Endometrial microvascular endothelial cells (primary cell): ENCODE results near the gene GLIPR1L2. TPM values are rescaled to one million over a fixed set of nuclear protein-coding genes. Genes with fewer than 3 reads are reported as not detected.
"Not testable (repeated sequence)": the region's sequence is repeated elsewhere in the genome, so short reads cannot be mapped to it uniquely, and the experiment has no call there.

Source experiments
- in situ Hi-C: cut with HindIII; loops from 2 replicates; pipeline ENCODE4 v1.10.0; 2017; ENCODE audit warnings: low sequenced_read_pairs, low pct_unique_long_range_greater_than_20kb; ENCODE audit errors: inconsistent ontology term
- total RNA-seq: library from RNA; depleted of rRNA; stranded (reverse); fragments of >200 nt; gene quantifications from one replicate; pipeline ENCODE4 v1.2.3, GENCODE V29; 2015; ENCODE audit errors: inconsistent ontology term

GLIPR1L2 gene
- not detected for total RNA-seq

DNA sequence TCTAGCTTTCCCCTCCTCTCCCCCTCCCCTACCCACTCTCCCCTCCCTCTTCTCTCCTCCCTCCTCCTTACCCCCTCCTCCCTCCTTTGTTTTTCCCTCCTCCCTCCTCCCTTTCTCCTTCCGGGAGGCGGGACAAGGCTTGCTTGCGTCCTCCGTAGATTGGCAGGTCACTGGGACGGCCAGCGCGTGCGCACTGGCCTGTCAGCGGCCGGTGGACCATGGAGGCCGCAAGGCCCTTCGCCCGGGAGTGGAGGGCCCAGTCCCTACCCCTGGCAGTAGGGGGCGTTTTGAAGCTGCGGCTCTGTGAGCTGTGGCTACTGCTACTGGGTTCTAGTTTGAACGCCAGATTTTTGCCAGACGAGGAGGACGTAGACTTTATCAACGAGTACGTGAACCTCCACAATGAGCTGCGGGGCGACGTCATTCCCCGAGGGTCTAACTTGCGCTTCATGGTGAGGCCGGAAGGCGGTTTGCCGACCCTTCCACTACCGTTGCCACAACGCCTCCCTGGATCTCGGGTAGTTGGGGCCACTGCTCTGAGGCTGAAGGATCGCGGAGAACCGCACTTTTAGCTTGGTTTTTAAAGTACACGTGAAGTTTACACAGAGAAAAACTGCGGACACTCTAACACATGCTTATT, at the start of gene GLIPR1L2:
Gene GLIPR1L2 (plus strand): TSS at position 191 of the 640 bp plus-strand sequence. CDS start 28 bp downstream, at position 219.
- in situ Hi-C loops = no loop called here

DNA sequence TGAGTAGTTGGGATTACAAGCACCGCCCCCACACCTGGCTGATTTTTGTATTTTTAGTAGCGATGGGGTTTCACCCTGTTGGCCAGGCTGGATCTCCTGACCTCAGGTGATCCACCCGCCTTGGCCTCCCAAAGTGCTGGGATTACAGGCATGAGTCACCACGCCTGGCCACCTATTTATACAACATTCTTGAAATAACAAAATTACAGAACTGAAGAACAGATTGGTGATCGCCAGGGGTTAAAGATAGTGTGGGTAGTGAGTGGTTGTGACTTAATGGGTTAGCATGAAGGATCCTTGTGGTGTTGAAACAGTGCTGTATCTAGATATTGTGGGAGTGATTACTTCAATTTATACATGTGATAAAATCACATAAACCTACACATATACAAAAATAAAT, 49.0 kb upstream of the GLIPR1L2 start:
- in situ Hi-C loops = no loop called here

DNA sequence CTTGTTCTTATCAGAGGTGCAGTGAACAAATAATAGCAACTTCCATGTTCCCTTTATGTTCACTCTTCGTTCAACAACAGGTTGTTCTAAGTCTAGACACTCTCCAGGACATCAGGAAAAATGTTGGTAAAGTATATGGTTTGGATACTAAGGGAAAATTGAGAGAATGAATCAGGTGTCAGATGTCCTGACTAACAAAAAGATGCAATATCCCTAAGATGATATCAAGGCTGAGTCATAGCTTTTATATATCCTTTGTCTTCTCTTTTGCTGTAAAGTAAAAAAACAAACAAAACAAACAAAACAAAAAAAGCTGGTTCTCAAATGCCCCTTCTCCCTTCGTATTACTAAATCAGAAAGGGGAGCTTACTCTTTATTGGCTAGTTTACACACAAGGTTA, 45.4 kb upstream of the GLIPR1L2 start:
- in situ Hi-C loops = no loop called here

DNA sequence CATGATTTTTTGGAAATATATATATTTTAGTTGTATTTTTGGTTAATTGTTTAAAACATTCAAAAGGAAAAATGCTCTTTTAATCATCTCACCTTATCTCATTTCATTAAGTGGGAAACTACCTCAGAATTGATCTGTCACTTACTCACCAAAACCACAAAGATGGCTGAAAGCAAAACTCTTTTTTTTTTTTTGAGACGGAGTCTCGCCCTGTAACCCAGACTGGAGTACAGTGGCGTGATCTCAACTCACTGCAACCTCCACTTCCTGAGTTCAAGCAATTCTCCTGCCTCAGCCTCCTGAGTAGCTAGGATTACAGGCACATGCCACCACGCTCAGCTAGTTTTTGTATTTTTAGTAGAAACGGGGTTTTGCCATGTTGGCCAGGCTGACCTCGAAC, 44.7 kb upstream of the GLIPR1L2 start:
- in situ Hi-C loops = not testable (repeated sequence)

DNA sequence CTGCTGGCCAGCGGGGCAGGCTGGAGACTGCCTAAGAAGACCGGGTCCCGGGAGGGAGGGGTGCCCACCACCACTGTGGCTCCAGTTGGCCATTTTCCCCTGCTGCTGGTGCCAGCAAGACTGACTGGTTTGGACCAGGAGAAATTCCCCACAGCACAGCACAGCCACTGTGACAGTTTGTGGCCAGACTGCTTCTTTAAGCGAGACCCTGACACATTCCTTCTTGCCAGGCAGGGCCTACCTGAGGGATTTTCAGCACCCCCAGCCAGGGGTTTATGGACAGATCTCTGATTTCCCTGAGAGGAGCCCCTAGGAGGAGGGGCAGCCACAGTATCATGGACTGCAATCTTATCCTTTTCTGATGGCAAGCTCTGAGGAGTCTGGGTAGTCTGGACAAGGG, 40.9 kb upstream of the GLIPR1L2 start:
- in situ Hi-C loops = no loop called here

DNA sequence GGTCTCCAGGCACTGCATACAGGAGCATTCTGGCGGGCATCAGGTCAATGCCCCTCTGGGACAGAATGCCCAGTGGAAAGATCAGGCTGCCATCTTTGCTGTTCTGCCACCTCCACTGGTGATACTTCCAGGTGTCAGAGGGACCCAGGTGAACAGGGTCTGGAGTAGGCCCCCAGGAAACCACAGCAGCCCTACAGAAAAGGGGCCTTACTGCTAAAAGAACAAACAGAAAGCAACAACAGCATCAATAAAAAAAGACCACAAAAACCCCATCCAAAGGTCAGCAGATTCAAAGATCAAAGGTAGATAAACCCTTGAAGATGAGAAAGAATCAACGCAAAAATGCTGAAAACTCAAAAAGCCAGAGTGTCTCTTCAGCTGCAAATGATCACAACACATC, 40.5 kb upstream of the GLIPR1L2 start:
- in situ Hi-C loops = no loop called here

DNA sequence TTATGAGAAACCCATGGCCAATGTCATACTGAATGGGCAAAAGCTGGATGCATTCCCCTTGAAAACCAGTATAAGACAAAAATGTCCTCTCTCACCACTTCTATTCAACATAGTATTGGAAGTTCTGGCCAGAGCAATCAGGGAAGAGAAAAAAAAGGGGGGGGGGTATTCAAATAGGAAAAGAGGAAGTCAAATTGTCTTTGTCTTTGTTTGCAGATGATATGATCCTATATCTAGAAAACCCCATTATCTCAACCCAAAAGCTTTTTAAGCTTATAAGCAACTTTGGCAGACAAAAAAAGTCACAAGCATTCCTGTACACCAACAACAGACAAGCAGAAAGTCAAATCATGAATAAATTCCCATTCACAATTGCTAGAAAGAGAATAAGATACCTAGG, 36.9 kb upstream of the GLIPR1L2 start:
- in situ Hi-C loops = no loop called here

DNA sequence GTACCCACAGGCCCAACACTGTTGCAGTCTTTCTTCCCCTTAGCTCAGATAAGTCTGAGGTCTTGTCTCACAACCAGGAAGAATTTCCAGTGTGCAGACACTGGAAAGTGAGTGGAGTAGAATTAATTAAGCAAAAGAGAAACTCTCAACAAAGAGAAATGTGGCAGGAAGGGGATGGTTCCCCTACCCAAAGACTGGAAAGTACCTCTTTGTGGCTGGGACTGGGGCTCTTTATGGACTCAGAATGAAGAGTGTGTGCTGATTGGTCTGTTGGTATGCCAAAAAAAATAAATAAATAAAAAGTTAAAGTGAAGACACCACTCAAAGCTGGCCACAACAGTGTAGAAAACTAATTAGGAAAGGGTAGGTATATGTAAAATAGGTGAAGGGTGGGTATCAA, 30.0 kb upstream of the GLIPR1L2 start:
- in situ Hi-C loops = no loop called here

DNA sequence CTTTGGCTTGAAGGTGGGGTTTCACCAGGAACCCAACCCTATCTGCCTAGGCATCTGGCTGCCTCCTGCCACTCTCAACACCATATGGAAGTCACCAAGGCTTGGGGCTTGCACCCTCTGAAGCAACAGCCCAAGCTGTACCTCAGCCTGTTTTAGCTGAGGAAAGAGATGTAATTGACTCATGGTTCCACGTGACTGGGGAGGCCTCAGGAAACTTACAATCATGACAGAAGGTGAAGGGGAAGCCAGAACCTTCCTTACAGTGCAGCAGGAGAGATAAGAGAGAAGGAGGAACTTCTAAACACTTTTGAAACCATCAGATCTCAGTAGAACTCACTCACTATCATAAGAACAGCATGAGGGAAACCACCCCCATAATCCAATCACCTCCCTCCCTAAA, 29.5 kb upstream of the GLIPR1L2 start:
- in situ Hi-C loops = no loop called here

DNA sequence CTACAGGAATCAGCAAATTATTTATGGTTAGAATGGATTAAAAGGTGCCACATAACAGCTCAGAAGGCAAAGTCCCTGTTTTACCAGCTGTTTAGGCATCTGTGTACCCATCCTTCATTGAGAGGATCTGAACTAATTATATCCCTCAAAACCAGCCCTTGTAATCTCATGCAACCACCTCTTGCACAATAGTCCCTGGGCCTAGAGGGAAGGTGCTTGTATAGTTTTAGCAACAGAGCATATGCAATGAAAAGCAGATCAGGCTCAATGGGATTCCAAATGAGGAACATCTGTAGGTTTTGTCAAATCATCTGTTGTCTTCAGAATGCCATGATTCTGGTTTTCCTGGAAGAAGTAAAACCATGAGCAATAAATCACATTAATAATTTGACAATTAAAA, 26.0 kb upstream of the GLIPR1L2 start:
- in situ Hi-C loops = no loop called here

DNA sequence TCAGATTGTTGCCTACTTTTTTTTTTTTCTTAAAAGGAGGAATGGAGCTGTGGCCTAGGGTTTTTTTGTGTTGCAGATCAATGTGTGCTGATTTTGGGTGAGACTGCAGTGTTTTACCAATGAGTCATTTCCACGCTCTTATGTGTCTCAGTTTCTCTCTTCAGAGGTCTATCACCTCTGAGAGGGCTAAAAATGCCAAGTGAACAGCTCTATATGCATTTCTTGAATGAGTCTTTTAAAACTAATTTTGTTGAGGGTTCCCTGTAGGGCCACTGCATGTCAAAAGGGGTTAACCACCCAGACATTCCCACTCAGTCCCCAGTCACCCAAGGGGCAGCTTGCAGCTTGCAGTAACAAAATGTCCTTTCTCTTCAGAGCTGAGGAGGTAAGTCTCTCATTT, 24.3 kb upstream of the GLIPR1L2 start:
- in situ Hi-C loops = no loop called here

DNA sequence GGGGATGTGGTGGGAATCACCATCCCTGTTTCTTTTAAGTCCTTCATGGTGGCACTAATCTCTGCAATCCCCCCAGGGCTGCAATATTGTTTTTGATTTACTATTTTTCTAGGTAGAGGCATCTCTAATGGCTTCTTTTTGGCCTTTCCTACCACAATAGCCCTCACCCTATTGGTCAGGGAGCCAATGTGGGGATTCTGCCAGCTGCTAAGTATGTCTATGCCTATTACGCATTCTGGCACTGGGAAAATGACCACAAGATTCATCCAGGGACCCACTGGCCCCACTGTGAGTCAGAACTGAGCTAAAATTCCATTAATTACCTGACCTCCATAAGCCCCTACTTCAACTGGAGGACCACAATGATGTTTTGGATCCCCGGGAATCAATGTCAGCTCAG, 15.9 kb upstream of the GLIPR1L2 start:
- in situ Hi-C loops = no loop called here

DNA sequence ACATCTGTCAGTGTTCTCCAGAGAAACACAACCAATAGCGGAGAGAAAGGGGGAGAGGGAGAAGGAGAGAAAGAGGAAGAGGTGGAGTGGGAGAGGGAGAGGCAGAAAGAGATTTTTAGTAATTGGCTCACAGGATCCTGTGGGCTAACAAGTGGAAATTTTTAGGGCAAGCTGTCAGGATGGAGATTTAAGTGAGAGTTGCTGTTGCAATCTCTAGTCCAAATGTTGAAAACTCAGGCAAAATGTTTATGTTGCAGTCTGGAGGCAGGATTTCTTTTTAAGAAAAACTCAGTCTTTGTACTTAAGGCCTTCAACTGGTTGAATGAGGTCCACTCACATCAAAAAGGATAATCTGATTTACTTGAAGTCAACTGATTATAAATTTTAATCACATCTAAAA, 12.5 kb upstream of the GLIPR1L2 start:
- in situ Hi-C loops = no loop called here

DNA sequence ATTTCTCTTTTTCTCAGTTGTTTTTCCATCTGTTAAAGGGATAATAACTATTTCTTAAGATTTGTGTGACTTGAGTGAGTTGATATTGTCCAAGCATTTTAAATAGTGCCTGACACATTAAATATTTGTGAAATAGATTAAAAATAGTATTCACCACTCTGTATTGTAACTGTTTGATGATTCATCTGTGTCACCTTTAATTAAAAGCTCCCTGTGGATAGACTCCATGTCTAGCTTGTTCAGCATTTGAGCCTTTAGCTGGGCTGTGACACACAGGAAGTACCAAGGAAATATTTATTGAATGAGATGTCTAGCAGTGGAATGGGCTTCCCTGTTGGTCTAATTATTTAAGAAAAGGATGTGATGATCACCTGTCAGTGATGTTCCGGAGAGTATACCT, 1.8 kb upstream of the GLIPR1L2 start:
- in situ Hi-C loops = no loop called here

DNA sequence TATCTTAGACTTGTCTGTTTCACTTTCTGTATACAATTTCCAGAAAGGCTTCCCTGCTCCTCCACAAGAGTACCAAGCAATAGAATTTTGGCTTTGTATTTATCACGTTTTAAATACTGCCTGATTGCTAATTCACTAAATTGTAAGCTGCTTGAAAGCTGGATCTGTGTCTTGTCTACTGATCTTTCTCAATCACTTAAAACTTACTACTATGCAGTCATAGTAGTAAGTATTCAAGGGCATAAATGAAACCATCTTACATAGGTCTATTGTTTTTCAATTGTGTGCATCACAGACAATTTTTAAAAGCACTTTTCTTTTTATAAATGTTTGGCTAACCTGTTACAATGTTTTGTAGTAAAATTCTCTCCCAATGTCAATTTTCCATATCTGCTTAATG, 1.2 kb upstream of the GLIPR1L2 start:
- in situ Hi-C loops = no loop called here

DNA sequence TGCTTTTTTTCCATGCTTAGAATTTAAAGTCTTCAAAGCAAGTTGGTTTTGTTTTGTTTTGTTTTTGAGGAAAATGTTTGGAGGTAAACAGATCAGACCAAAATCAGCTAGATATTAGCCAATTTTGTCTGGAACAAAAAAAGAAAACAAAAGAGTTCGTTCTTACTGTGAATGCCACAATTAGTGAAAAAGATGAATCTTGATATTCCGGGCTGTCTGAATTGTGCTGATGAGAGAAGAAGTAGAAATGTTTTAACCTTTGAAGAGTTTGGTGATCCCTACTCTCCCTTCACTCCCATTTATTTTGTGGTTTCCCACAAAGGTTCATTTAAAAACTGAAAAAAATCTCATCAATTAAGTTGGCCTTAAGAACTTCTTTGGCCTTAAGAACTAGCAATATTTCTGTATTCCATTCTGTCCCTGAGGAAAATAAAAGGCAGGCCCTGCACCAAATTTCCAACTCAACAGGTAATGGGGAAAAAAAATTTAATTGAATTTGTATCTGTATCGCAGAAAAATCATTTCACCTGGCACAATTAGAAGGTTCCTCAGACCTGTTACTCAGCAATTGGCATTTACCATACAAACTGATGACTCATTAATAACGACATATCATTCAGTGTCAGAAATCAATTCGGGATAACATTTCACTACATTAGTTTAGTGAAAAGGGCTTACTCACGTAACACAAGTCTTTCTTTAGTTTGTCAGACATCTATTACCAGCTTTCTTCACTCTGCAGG, 562 bp upstream of the GLIPR1L2 start:
- in situ Hi-C loops = no loop called here

DNA sequence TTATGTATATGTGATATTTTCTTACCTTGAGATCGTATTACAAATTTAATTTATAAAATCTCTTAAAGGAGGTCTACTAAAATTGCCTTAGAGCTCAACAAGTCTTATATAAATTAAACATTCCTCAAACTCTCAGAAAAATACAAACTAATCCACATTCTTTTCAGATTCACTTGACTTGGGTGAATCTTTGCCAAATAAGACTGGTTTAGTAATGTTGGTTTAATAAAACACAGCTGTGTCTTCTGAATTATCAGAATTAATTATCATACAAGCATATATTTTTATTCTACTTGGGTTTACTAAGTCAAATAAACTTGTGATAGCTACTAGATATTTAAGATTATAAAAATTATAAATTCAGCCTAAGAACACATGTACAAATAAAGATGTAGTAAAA, 13.3 kb downstream of the GLIPR1L2 start:
- in situ Hi-C loops = no loop called here

DNA sequence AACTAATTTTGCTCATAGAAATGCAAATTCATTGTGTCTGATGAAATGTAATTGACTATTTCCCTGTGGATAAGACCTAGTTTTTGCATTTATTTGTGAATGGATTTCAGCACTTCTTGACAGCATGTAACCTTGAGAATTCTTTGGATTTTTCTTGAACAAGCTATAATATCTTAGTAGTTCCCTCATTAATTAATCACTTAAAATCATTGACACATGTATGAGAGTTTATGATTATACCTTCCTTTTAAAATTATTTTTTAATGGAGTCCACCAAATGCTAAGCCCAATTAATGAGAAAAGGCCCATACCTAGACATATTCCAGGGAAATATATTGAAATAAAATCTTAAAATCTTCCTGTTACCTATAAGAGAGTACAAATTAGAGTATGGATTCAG, 16.8 kb downstream of the GLIPR1L2 start:
- in situ Hi-C loops = no loop called here

DNA sequence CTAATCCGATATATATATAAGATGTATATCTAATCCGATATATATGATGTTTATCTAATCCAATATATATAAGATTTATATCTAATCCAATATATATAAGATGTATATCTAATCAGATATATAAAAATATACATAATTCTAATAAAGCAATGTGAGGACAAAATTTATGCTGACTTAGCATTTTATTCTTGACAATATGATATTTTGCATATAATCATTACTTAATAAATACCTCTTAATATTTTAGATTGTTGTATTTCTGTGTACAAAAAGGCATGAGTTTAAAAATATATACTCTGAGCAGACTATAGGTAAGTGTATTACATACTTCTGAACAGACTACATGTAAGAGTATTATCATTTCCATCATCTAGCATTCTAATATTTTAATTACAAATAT, 18.9 kb downstream of the GLIPR1L2 start:
- in situ Hi-C loops = no loop called here

DNA sequence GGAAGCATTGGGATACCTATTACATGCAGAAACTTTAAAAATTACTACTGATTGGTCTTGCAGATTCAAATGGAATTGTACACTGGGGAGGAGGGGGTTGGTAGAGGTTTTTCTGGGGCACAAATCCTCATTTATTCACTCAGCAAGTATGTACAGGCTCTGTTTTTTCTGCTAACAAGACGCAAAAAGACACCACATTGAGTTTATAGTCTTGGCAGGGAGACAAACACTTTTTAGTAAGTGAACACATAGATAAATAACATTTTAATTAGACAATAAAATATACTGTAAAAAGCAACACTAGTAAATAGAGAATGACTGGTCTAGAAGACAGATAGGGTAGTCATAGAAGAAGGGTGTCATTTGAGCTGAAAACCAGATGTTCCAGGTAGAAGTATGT, 23.8 kb downstream of the GLIPR1L2 start:
- in situ Hi-C loops = no loop called here

DNA sequence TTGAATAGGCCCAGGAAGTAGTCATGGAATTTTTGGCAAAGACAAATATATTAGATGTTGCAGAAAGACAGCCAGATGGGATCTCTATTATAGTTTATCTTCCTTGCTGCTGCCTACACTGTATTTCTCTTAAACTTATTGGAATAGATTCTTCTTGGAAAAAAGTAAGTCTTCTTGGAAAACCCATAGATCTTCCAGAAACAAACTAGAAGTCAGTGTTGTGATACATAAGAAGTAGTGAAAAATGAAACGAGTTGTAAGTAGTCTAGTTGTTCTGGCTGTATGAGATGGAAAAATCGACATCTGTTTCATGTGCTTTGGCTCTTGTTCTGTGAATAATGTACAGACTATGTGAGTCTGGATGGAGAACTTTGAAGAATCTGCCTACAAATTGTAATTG, 29.0 kb downstream of the GLIPR1L2 start:
- in situ Hi-C loops = no loop called here
